Measurements from ENCODE around the gene NT5DC2. TPM values are rescaled to one million over a fixed set of nuclear protein-coding genes. Genes with fewer than 3 reads are reported as not detected.

Gene NT5DC2
- total RNA-seq, 1 donor from 2014 or later: 189 TPM

DNA sequence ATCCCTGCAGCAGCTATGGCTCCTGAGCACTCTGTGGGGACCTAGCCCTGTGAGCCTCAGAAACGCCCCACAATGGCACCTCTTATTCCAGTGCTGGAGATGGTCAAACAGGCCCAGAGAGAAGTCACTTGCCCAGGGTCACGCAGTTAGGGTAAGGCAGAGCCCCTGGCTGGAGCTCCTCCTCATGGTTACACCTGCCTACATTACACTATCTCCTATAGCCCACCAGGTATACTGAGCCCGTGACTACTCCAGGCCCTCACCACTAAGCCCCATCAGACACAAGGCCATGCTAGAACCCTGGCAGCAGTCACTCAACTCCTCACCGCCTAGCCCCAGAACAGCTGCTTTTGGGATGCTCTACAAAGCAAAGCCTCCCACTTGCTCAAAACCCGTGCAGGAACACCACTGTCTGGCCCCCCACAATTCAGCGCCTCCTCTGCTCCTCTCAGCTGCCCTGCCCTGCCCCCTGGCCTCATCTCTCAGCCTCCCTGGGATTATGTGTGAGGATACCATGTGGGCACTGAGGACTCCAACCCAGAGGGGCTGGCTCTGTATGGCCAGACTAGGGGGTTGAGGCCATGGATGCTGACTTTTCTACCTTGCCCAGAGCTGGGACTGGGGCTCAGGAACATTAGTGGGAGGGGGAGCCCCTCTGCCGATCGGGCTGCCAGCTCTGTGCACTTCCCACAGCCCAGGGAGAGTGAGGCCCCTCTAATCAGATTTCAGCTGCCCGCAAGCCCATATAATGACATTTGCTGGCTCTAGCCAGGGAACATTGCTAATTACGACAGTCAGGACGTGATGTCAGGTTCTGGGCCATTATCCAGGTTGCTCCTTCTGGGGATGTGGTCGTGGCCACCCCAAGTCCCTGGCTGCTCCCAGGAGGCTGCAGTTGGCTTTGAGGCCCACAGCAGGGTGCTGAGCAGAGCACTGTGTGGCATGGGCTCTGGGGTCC lies 4.0 kb downstream of the NT5DC2 start:
- Histone ChIP-seq H3K27me3 (ENCODE audit: insufficient read depth, low read length) (no peaks in the 10 kb centered on the region), H3K79me2 (ENCODE audit: insufficient read depth, low read length) (peaks cover 62% of the 10 kb centered on the region), H3K27ac (ENCODE audit: low read depth, low read length) (peak overlapping the region; percentile 32), H3K4me2 (ENCODE audit: low read length) (peak overlapping the region; percentile 41), H3K9me3 (ENCODE audit: insufficient read depth, low read depth, low read length) (no peaks in the 10 kb centered on the region), H3K4me1 (ENCODE audit: insufficient read depth, low read length) (peaks cover 34% of the 10 kb centered on the region), H3K9ac (ENCODE audit: low read length) (peak overlapping the region; percentile 20), H3K36me3 (ENCODE audit: insufficient read depth, low read length) (peaks cover 22% of the 10 kb centered on the region), H3K4me3 (ENCODE audit: insufficient read depth, low read depth, low read length) (no peak overlapping the region), H4K20me1 (ENCODE audit: insufficient read depth, low read length) (peaks cover 69% of the 10 kb centered on the region), H2AFZ (ENCODE audit: low read depth, low read length) (no peak overlapping the region)
- Mint-ChIP-seq H3K27ac (ENCODE audit: unreplicated experiment) (peak overlapping the region; percentile 41), H3K4me1 (ENCODE audit: low read depth, unreplicated experiment) (peaks cover 10% of the 10 kb centered on the region), H3K9me3 (ENCODE audit: unreplicated experiment) (no peaks in the 10 kb centered on the region), H3K4me3 (ENCODE audit: unreplicated experiment) (no peak overlapping the region), H3K36me3 (ENCODE audit: low read depth, unreplicated experiment) (peaks cover 15% of the 10 kb centered on the region), H3K27me3 (ENCODE audit: low read depth, unreplicated experiment) (no peaks in the 10 kb centered on the region)
- TF ChIP-seq, protein P1, sequence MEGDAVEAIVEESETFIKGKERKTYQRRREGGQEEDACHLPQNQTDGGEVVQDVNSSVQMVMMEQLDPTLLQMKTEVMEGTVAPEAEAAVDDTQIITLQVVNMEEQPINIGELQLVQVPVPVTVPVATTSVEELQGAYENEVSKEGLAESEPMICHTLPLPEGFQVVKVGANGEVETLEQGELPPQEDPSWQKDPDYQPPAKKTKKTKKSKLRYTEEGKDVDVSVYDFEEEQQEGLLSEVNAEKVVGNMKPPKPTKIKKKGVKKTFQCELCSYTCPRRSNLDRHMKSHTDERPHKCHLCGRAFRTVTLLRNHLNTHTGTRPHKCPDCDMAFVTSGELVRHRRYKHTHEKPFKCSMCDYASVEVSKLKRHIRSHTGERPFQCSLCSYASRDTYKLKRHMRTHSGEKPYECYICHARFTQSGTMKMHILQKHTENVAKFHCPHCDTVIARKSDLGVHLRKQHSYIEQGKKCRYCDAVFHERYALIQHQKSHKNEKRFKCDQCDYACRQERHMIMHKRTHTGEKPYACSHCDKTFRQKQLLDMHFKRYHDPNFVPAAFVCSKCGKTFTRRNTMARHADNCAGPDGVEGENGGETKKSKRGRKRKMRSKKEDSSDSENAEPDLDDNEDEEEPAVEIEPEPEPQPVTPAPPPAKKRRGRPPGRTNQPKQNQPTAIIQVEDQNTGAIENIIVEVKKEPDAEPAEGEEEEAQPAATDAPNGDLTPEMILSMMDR (IDR thresholded peaks at IDR 0.05; ENCODE audit: insufficient read depth, low read depth, low read length): no peak
- TF ChIP-seq EZH2 (IDR thresholded peaks at IDR 0.05; ENCODE audit: insufficient read depth, low read length): no peak
- DNase-seq (ENCODE audit: low read depth) (peak; percentile 43), FAIRE-seq (no peak)

DNA sequence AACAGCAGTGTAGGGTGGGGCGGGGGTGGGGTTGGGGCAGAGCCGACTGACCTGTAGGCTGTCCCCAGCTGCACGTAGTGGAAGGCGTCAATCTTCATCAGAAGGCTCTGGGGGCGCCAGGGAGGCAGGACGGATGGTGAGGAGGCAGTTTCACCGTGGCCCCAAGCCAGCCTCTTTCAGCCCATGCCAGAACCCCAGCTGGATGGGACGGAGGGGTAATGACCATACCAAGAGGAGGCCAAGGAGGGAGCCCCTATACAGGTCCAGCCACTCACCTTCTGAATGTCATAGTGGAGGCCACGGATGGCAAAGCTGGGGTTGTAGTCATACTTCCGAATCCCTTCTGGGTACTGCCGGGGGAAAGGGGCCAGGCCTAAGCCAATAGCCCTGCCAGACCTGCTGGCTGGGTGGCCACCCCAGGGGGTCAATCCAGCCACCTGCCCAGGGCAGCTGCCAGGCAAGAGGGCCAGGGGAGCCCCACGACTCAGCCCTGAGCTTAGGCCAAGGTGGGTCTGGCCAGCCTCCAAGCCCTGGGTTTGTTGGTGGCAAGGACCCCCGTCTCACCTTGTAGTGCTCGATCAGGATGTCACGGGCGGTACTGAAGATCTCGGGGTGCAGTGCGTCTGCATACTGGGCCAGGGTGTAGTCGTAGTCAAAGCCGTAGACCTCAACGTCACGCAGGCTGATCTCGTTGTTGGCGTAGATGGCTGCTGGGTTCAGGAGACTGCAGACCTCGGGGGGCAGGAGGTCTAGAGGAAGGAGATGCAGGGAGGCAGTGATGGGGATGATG lies 4.9 kb downstream of the NT5DC2 start:
- Histone ChIP-seq H2AFZ (ENCODE audit: low read depth, low read length) (no peak overlapping the region), H3K79me2 (ENCODE audit: insufficient read depth, low read length) (peaks cover 55% of the 10 kb centered on the region), H3K4me3 (ENCODE audit: insufficient read depth, low read depth, low read length) (no peak overlapping the region), H3K9ac (ENCODE audit: low read length) (no peak overlapping the region), H3K27me3 (ENCODE audit: insufficient read depth, low read length) (no peaks in the 10 kb centered on the region), H3K4me2 (ENCODE audit: low read length) (no peak overlapping the region), H3K4me1 (ENCODE audit: insufficient read depth, low read length) (peaks cover 29% of the 10 kb centered on the region), H3K27ac (ENCODE audit: low read depth, low read length) (no peak overlapping the region), H3K36me3 (ENCODE audit: insufficient read depth, low read length) (peaks cover 29% of the 10 kb centered on the region), H4K20me1 (ENCODE audit: insufficient read depth, low read length) (peaks cover 77% of the 10 kb centered on the region), H3K9me3 (ENCODE audit: insufficient read depth, low read depth, low read length) (no peaks in the 10 kb centered on the region)
- H3K4me1 Mint-ChIP-seq (ENCODE audit: low read depth, unreplicated experiment): peaks cover 10% of the 10 kb centered on the region
- FAIRE-seq (no peak), DNase-seq (ENCODE audit: low read depth) (no peak)
- peaks cover 22% of the 10 kb centered on the region for H3K36me3 Mint-ChIP-seq (ENCODE audit: low read depth, unreplicated experiment)
- no peaks in the 10 kb centered on the region for H3K27me3 Mint-ChIP-seq (ENCODE audit: low read depth, unreplicated experiment)
- H3K27ac Mint-ChIP-seq (ENCODE audit: unreplicated experiment): peak overlapping the region; percentile 41
- TF ChIP-seq, protein P1 (IDR thresholded peaks at IDR 0.05; ENCODE audit: insufficient read depth, low read depth, low read length): no peak
- TF ChIP-seq EZH2 (IDR thresholded peaks at IDR 0.05; ENCODE audit: insufficient read depth, low read length): no peak
- no peaks in the 10 kb centered on the region for H3K9me3 Mint-ChIP-seq (ENCODE audit: unreplicated experiment)
- no peak overlapping the region for H3K4me3 Mint-ChIP-seq (ENCODE audit: unreplicated experiment)

Data from astrocyte (in vitro differentiated cells and primary cell).